Cardiac septum (tissue), 1 donor: Measurements from ENCODE around the gene HOXB3. TPM values are rescaled to one million over a fixed set of nuclear protein-coding genes. Genes with fewer than 3 reads are reported as not detected.
A peak's percentile ranks its signal among the peaks of the same experiment; 100 is the strongest.

ENCODE experiments used
- DNase-seq: peaks from one replicate; pipeline ENCODE4 v3.0.0-alpha.2; 2020; ENCODE audit warnings: low spot score
- intact Hi-C: fragments of 100-400 bp; cut with DNase I; formaldehyde crosslinking; loops from one replicate; pipeline ENCODE4 v1.14.0; 2022
- total RNA-seq: library from RNA; stranded (reverse); fragmentation: NEBNext Ultra II Directional; extraction: Animal tissue kit (Norgen Biotek cat#: 25700); gene quantifications from one replicate; pipeline ENCODE4 v1.2.1, GENCODE V29; 2021
- donor health status: DM: no; HTN: no; CAD: no.

Gene HOXB3
- total RNA-seq, 1 donor from 2014 or later: 4.2 TPM

DNA sequence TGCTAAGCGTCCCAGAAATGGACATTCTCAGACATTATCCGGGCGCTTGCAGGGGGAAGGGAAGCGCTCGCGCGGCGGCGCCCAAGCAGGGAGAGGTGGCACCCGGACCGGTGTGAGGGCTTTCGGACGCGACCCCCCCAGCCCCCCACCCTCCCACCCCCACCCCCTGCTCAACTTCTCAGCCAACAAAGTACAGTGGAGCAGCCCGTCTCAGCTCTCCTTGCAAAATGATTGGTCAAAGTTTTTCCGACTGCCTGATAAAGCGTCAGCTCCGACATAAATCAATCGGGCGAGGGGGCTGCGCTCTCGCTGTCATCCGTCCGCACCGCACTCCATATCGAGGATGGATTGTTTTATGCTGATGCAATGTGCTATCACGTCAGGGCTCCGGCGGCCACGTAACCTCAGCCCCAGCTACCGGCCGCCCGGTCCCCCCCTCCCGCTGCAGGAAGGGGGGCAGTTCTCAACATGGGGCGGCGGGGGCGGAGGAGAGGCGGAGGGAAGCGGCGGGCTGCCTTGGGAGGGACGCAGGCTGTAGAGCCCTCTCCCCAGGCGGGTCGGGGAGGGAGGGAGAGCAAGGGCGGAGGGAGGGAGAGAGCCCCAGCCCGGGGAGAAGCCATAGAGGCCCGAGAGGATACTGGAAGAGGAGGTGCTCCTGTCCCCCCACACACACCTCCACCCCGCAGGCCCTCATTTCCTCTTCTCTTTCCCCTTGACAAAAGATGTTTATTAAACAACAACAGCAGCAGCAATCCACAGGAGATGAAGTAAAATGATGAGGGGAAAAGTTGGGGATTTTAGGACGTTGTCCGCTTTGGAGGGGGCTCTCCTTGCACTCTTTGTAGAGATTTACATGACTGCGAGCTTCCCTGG, 36.4 kb upstream of the HOXB3 start, which contains the start of gene HOXB9:
Gene HOXB9, minus strand, starts transcription at position 114 of the 873 bp plus-strand sequence. Its CDS starts 89 bp downstream, at position 25.
- DNase-seq: no peak
- intact Hi-C loops: no loop called here

DNA sequence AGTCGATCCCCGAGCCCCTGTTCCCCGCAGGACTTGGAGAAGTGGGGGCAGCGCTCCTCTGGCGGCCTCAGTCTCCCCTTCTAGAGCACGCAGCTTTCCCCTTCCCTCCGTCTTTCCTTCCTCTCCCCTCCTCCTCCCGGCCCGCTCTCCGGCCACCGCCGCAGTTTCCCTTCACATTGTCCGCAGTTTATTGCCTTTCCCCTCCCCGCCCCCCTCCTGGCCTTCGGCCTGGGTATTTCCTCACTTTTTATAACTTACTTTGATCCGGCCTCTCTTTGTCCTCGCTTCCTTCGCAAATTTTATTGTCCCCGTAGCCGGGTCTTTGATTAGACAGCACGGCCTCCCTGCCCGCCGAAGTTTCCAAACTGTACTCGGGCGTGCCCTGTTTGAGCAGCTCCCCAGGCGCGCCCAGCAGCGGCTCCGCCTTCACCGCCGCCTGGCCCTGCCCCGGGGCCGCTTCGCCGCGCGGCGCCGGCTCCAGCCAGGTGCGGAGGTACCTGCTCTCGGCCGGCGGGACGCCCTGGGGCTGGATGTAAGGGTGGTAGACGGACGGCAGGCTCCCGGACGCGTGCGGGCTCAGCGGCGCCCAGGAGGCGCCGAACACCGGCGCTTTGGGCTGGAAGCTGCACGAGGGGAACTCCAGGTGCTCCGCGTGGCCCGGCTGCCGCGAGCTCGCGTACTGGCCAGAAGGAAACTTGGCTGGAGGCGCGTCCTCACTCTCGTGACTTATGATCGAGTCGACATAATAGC, 35.6 kb upstream of the HOXB3 start:
- DNase-seq: no peak
- intact Hi-C loops: no loop called here

DNA sequence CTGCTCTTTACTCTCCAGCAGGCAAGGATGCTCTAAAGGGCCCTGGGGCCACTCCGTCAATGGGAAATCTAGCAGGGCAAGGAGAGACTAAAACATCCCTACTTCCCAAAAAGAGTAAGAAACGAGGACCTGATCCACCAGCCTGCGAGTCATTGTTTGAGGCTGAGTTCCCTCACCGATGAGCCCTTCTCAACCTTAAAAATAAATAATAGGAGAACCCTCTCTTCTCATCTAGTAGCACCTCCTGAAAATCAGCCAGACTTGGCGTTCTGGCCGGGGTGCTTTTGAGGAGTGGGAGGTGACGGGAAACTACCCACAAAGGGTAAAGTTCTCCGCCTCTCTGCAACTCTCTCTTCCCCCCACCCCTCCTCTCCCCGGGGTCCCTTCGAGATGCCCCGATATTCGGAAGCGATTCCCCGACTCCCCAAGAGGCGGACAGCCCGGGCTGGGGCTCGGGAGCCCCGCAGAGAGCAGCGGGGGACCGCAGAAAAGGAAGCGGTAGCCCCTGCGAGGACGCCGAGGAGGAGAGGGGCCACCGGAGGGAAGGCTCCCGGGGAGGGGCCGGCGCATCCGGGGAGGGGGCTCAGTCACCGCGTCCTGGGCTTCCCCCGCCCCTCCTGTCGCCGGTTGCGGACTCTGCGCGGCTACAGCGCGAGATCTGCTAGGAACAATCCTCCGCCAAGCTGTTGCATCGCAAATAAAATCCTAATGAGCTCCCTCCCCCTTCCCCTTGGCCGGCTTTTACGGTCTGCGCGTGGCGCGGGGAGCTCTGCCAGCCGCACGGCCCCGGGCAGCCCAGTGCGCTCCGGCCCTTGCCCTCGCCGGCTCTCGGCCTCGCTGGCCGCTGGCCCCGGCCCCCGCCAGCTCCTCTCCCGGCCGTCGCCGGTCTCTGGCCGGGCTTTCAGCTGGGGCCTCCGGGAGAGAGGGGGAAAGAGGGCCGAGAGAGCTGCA, 34.8 kb upstream of the HOXB3 start:
- intact Hi-C loops: loop anchor here (5.0 kb wide), 1 partner anchor 363 kb away; no protein-coding TSS in a partner anchor
- DNase-seq: no peak

DNA sequence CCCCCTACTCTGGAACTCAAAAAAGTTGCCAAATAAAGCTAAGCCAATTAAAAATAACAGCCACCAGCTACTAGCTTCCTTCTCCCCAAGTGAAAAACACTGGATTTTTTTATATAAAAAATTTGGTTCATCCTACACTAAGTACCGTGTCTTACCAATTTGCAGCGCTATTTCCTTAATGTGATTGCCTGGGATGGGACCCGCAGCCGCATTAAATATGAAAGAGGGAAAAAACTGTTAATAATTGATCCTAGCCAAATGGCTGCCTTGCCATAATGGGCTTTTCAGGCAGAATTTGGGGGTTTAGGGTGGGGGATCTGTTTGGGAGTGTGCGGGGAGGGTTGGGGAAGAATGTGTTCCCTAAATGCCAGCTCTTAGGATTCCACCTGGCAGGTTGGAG, 34.1 kb upstream of the HOXB3 start:
- intact Hi-C loops: loop anchor here (5.0 kb wide), 1 partner anchor 362 kb away; no protein-coding TSS in a partner anchor
- DNase-seq: no peak

DNA sequence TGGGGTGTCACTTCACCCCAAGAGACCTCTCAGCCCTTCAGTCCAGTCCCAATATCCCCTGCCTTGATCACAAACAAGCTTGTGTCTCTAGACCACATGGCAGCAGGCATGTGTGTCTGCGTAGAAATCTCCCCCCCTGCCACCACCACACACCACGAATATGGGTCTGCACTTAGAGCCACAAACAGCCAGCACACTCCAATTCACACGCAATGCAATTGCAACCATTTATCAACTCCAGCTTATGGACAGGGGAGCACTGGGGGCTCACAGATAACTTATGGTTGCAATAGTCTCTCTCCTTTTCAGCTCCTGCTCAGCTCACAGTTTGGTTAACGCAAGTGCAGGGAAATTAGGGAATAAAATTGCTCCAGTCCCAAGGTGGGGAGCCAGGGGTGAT, 33.5 kb upstream of the HOXB3 start:
- intact Hi-C loops: loop anchor here (5.0 kb wide), 1 partner anchor 361 kb away; no protein-coding TSS in a partner anchor
- DNase-seq: no peak

DNA sequence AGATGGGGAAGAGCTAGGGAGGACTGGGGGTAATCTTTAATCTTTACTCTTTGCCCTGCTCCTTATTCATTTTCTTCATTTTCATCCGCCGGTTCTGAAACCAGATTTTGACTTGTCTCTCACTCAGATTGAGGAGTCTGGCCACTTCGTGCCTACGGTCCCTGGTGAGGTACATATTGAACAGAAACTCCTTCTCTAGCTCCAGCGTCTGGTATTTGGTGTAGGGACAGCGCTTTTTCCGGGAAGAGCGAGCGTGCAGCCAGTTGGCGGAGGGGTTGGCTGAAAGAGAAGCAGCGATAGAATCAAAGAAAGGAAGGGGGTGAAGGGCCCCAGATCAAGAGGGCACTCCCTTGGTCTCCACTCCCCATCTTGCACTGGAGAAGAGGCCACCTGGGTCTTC, 32.8 kb upstream of the HOXB3 start:
- no peak for DNase-seq
- intact Hi-C loops: loop anchor here (5.0 kb wide), 1 partner anchor 361 kb away; no protein-coding TSS in a partner anchor

DNA sequence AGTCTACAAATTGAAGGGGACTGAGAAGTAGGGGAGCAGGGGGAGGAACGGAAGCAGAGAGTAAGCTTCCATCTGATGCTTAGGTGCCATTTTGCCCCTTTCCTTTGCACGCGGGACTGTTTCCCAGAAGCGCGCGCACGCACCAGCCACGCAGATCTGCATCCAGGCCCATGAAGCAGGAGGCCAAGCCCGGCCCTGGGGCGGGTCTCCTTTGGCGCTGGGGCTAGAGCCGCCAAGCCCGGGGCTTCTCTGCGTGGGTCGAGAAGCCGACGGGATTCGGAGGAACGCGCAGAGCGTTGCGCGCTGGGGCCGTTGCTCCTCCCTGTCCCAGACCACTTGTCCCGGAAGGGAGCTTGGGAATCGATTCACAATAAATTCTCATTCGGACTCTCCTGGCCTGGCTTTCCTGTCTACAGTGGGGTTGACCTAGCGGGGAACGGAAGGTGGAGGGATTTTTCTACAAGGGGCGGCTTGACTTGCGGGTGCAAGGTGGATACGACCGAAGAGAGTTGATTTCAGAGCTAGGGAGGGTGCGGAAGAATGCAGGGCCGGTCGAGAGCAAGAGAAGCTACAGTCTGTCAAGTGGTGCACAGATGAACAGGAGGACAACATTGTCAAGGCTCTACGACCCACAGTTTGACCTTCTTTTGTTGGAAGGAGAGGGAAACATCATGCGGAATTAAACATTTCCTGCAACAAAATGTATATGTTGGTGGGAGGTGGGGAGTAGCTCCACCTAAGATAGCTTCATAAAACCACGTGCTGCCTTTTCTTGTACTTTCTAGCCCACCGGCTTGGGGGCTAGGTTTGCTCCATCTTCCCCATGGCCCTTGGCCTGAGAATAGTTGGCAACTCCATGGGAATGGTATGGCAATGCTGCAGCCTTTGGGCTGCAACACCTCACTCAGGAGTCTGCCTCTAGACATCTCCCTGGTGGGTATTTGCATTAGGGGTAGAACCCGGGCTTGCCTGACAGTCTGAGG, 31.7 kb upstream of the HOXB3 start:
- intact Hi-C loops: loop anchor here (5.0 kb wide), 1 partner anchor 359 kb away; no protein-coding TSS in a partner anchor

DNA sequence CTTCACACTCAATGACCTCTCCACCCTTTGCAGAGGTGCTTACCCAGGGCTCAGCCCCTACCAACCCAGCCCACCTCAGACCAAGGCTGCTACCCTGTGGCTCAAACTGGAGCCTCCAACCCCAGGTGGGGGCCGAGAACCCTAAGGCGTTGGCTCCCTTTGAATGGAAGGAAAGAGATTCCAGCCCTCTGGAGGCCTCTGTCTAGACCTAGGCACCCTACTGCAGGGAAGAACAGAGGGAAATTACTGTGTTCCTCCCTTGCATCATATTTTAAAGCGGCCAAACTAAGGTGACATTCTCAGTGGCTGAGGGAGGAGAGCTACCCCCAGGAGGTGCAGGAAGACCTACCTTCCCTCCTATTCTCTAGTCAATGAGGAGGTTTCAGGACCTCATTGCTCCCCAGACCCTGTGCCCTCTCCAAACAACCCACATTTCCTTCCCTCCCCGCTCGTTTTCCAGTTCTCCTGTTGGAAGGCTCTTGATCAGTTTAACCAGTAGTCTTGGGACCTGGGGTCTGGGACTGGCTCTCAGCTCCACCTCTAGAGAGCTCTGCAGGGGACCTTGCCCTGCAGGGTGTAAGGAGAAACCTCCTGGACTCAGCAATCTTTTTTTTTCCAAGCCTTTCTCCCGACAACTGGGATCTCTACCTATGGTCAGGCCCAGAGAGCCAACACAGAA, 30.6 kb upstream of the HOXB3 start:
- DNase-seq: no peak
- intact Hi-C loops: loop anchor here (5.0 kb wide), 1 partner anchor 358 kb away; no protein-coding TSS in a partner anchor

More for the DNA sequence above, 31.7 kb upstream of the HOXB3 start:
- no peak for DNase-seq

DNA sequence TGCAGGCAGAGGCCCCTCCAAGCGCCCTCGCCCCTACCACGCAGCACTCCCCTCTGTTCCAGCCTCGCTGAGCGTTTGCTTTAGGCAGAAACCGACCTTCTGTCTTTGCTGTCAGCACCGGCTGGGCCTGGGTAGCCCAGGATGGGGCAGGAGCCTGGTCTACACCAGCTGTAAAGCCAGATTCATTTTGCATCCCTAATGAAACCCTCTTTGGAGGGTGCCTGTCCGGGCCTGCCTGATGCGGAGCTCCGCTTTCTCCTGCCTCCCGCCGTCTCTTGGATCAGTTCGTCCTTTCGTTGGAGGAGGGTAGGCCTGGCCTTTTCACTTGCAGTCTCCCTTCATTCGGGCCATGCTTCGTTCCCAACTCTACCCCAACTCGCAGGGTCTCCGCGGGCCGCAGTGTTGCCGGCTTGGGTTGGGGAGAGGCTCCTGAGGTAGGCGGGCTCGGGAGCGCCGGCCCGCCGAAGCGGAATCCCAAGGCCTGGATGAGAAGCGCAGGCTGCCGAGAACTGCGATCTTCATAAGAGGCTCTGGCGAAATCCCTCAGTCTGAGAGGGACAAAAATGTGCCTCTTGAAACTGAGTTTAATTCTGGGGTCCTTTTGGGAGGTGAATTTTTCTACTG, 29.9 kb upstream of the HOXB3 start:
- DNase-seq: no peak
- intact Hi-C loops: loop anchor here (5.0 to 10.0 kb wide), 6 partner anchors 283 to 595 kb away; partner anchors contain the start of gene IGF2BP1

DNA sequence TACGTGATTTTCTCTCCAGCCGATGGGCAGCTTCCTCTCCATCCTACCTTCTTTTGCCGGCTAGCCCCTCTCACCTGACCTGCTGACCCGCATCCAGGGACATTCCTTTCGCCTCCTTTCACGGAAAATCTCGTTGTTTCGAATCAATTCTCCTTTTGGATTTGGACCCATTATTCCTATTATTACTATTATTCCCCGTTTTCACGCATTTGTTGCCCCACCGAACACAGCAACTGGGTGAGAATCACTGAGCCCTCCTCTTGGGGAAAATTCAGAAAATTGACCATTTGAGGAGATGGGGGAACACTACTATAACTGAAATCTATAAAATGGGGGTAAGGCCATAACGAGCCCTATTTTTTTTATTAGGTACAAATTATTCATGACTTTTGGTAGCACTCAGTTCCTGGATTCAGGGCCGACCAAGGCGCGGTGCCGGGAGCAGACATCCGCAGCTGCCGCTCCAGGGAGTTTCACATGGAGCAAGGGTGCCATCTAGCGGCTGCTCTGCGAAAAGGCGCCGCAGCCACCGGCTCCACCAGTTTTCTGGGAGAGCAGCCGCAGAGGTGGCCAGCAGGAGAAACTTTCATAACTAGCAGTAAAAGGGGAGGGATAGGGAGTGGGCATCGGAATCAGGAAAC, 28.3 kb upstream of the HOXB3 start:
- intact Hi-C loops: loop anchor here (5.0 to 10.0 kb wide), 5 partner anchors 281 to 594 kb away; partner anchors contain the start of gene IGF2BP1
- peak; percentile 93 for DNase-seq

DNA sequence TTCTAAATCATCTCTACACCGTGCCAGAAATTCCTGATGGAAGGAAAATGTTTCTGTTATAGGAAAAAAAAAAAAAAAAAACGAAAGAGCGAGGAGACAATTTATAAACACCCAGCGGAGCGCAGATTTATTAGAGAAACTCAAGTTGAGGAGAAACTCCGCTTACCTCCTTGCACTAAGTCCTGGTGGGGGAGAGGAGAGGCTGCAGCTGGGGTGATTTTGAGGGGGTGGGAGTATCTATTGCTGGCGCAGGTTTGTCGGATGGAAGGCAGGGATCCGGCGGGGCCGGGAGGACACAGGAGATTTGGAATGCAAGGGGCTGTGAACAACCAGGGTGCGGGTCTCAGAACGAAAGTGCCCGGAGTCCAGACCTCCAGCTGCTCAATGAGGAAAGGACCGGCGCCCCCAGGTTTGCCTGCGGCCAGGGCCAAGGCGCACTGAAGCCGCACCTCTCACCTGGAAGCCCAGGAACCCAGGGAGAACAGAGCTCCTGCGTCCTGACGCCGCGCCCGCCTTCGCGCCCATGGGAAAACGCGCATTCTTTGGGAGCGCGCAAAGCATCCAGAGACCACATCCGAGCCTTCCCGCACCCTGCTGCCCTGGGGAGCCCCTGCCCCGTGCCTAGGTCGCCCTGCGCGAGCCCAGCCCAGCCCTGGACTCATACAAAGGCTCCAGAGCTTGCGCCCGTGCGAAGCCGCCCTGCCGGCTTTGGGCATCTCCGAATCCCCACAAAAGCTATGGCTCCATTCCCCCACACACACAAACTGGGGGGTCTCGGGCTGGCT, 27.6 kb upstream of the HOXB3 start:
- intact Hi-C loops: loop anchor here (5.0 to 10.0 kb wide), 5 partner anchors 280 to 593 kb away; partner anchors contain the start of gene IGF2BP1
- DNase-seq: no peak

DNA sequence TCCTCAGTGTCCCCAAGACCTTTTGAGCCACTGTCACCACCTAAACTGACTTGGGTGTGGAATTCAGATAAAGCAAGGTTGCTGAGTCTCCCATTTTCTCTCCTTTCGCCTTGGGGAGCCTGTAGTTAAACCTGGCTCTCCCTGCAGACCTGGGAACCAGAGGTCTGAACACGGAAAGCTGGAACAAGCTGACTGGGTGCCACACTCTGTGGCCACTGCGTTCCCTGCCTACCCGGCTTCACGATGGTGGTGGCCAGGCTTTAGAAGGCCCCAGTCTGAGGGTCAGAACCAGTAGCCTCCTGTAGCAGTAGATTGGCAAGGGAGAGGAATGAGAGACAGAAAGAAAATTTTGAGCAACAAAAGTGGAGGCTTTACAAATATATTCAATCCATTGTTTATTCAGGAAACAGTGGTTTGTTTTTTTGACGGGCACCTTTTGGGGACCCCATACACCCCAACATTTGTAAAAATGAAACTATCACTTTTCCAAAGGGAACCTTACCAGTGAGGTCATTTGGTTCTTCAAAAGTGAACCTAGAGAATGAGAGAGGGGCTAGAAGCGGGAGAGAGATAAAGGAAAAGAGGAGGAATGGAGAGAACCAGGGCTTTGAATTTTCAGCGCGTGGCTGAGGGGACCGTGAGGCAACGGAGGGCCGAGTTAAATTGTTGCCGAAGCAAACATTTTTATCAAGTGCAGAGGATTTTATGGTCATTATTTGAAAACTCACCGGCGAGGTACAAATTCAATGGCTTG, 26.9 kb upstream of the HOXB3 start:
- intact Hi-C loops: loop anchor here (5.0 to 10.0 kb wide), 5 partner anchors 280 to 592 kb away; partner anchors contain the start of gene IGF2BP1
- no peak for DNase-seq

DNA sequence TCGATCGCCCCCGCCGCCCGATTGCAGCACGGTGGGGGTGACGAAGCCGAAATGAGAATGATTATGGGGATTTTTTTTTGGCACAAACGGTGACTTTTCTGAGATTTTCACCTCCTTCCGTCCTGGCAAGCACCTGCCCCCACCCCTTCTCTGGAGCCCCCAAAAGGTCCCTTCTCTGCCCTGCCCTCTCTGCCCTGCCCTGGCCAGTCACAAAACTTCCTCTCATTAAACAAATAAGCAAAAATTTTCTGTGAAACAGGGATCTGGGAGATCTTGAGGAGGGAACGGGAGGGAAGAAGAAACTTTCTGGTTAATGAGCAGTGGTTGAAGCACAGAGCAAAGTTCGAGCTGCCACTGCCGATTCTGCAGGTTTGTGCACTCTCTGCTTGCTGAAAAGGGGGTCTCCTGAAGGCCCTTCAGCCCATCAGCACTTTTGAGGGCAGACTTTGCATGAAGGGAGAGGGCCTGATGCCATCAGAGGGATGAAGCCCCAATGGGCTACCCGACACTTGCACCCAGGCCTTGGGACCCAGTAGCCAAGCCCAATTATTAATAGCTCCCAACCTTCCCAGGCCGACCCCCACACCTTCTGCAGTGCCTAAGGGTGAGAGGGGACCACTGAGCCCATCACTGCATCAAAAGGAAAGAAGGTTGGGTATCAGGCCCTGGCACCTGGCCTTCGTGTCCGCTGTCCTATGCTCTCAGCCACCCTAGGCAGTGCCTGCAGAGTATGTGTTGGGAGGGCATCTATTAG, 26.1 kb upstream of the HOXB3 start:
- DNase-seq: no peak
- intact Hi-C loops: loop anchor here (5.0 to 10.0 kb wide), 5 partner anchors 279 to 591 kb away; partner anchors contain the start of gene IGF2BP1
